Kidney capillary endothelial cell (primary cell): Measurements from ENCODE around the gene C1orf116.
"Not testable (repeated sequence)": the region's sequence is repeated elsewhere in the genome, so short reads cannot be mapped to it uniquely, and the experiment has no call there.

ENCODE experiments used
- DNase-seq: peaks from one replicate; pipeline ENCODE4 v3.0.0-alpha.2; 2018; ENCODE audit warnings: low spot score

Gene C1orf116

GRCh38 chr1:207058878-207059867 lies 26.6 kb upstream of the C1orf116 start:
- DNase-seq = no peak

DNA sequence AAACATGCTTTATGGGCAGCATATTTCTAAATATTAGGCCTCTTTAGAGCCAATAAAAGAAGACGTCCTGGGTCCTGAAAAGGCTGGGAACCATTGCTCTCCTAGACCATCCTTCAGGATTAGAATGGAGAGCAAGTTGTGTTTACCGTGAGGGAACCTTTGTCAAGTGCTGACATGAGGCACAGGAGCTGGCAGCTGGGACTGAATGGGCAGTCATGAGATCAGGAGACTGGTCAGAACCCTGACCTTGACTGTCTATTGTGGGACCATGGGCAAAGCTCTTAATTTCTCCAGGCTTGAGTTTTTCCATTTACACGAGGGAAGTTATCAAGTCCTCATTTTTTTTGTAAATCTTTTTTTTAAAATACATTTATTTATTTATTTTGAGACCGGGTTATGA lies 25.7 kb upstream of the C1orf116 start:
- DNase-seq = no peak

- DNase-seq = no peak
These were observed 24.1 kb upstream of the C1orf116 start for GRCh38 chr1:207056673-207057072.

GRCh38 chr1:207055386-207056001 lies 22.9 kb upstream of the C1orf116 start:
- no peak for DNase-seq

GRCh38 chr1:207054491-207054890 lies 21.9 kb upstream of the C1orf116 start:
- no peak for DNase-seq

- DNase-seq = peak; percentile 77
These were observed 20.6 kb upstream of the C1orf116 start, which contains the start of gene PFKFB2 for GRCh38 chr1:207052911-207053769. Gene PFKFB2 (plus strand): TSS chr1:207053275. CDS start chr1:207054718, 1,443 bp downstream.

- DNase-seq = no peak
These were observed 18.8 kb upstream of the C1orf116 start, which contains the start of gene YOD1 for GRCh38 chr1:207051191-207051943. Gene YOD1 (minus strand): TSS chr1:207051208. CDS start chr1:207051030, 178 bp downstream.

DNA sequence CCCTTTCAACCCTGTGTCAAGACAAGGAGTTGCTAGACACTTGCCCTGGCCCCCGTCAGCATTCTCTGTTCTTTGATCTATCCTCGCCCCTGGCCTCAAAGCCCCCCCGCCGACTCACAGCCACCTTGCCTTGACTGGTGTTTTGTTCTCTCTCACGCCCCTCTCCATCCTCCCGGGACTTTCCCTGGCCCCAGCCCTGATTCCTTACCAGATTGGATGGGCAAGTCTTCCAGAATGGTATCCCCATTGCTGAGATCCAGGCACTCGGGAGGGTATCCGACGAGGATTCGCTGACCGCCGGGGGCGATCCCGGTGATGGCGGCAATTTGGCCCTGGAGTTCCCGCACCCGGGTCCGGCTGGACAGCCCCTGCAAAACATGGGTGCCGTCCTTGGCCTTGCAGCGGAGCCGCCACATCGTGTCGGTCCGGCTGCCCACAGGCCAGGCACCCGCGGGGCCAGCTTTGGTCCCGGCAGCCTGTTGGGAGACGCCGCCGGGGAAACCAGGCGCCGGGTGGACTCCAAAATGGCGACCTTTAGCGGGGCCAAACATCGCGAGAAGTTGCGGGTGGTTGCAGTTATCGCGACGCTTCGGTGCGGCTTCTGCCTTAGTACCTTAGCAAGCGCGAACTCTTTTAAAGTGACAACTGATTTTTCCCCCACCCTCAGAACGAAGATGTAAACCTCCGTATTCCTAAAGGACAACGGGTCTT lies 18.1 kb upstream of the C1orf116 start:
- DNase-seq = peak; percentile 82

- DNase-seq = peak; percentile 58
These were observed 17.4 kb upstream of the C1orf116 start for GRCh38 chr1:207049974-207050391.

- no peak for DNase-seq
These were observed 17.0 kb upstream of the C1orf116 start for GRCh38 chr1:207049514-207049913.

- no peak for DNase-seq
These were observed 16.5 kb upstream of the C1orf116 start for GRCh38 chr1:207049054-207049453.

DNA sequence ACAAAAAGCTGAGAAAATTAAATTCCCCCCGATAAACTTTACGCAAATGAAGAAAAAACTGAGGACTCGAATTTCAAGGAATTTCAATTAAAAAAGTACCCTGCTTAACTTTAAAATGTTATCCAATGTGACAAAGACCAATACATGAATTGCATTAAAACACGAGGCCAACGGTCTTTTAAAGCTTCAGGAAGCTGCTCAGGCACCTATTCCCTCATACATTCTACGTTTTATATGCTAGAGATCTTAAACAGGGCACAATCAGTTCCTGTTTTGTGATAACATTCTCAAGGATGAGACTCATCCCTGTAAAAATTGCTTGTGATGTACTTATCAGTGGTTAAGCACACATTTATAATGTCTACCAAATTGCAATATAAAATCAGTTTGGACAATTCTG lies 15.5 kb upstream of the C1orf116 start:
- no peak for DNase-seq

DNA sequence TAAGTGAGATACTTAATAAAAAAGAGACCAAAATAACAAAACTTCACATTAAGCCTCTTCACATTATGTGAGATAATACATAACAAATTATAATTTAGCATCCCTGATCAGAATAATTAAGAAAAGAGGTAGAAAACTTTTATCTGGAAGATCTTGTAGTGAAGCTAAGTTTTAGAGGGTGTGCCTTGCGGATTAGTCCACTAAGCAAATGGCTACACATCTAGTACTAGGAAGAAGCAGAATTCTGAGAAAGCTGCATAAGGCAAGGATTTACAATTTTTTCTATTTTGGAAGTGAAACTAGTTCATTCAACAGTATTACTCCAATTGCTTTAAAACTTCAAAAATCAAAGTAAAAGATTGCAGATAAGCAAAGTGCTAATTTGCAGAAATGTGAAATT lies 14.9 kb upstream of the C1orf116 start:
- no peak for DNase-seq

DNA sequence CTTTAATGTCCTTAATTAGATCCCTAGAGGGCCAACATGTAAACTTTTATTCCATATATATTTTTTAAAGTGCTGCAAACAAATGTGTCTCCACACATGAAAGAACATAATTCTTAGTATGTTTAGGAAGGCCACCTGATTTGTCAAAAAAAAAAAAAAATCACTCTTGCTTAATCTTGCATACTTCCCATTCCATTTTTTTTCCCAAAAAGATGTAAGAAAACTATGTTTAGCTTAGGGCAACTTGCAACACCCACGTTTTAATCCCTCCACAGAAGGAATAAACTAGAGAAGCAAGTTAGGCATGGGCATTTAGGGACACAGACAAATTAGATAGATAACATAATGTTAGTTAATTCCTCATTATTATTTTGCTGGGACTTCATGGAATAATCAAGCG lies 12.9 kb upstream of the C1orf116 start:
- no peak for DNase-seq

GRCh38 chr1:207041397-207041796 lies 8.8 kb upstream of the C1orf116 start:
- DNase-seq = not testable (repeated sequence)

DNA sequence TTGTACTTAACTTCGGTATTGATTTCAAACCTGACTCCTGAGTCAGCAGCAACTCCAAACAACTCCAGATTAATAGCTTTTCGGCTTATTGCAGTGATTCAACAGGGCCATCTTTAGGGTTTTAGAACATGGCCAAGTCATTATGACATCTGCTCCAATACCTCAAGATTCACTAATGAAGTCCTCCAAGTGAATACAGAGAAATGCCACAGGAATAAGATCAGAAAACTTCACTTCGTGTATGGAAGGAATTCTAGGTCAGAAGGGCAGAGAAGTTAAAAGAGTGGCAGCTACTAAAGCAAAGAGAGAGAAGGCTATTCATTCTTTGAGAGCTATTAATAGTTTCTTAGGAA lies 7.6 kb upstream of the C1orf116 start:
- DNase-seq = no peak

GRCh38 chr1:207039380-207040180 lies 7.0 kb upstream of the C1orf116 start:
- no peak for DNase-seq

GRCh38 chr1:207036865-207037264 lies 4.3 kb upstream of the C1orf116 start:
- no peak for DNase-seq

- DNase-seq = no peak
These were observed 3.5 kb upstream of the C1orf116 start for GRCh38 chr1:207035877-207036551.
